H1 (cell line): ENCODE results near the gene BLTP2. TPM values are rescaled to one million over a fixed set of nuclear protein-coding genes. Genes with fewer than 3 reads are reported as not detected.

Experiments used
- CTCF ChIA-PET: fragments of 300-600 bp; sonication (Branson Sonifier 250); formaldehyde crosslinking; loops from one replicate; lab custom pipeline; 2021; ENCODE audit not compliant: partially characterized antibody; lab: Charles Lee
- POLR2A ChIA-PET: fragments of 300-600 bp; sonication (Branson Sonifier 250); formaldehyde crosslinking; loops from one replicate; lab custom pipeline; 2021; ENCODE audit warnings: inconsistent platforms; ENCODE audit not compliant: partially characterized antibody; lab: Charles Lee
- DNase-seq, 2 experiments: peaks; one replicate each; pipeline versions ENCODE4 v3.0.0 to v3.0.0-alpha.2; 2010 to 2022; ENCODE audit warnings: low spot score in 2 of 2, low read depth in 1 of 2, mixed read lengths in 1 of 2
- FAIRE-seq: peaks from 2 replicates; lab custom pipeline; 2011; peaks lifted over from hg19 to GRCh38; lab: Jason Lieb, UNC
- H2AFZ ChIP-seq: 2 replicates; pipeline ENCODE4 v1.8.1; 2012; ENCODE audit warnings: low read length, inconsistent platforms
- H2AK5ac ChIP-seq: 2 replicates; pipeline ENCODE4 v1.6.1; 2013; ENCODE audit warnings: low read depth, low read length
- H2BK120ac ChIP-seq: replicated peaks from 2 replicates; pipeline ENCODE3; 2013; ENCODE audit warnings: low read depth, low read length, inconsistent platforms
- H2BK12ac ChIP-seq: 2 replicates; pipeline ENCODE4 v1.6.1; 2013; ENCODE audit warnings: low read depth, low read length
- H2BK15ac ChIP-seq: 2 replicates; pipeline ENCODE4 v1.6.1; 2013; ENCODE audit warnings: low read length
- H2BK20ac ChIP-seq: 2 replicates; pipeline ENCODE4 v1.6.1; 2013; ENCODE audit warnings: low read length
- H2BK5ac ChIP-seq: 2 replicates; pipeline ENCODE4 v1.6.1; 2013; ENCODE audit warnings: low read depth, low read length
- H3K14ac ChIP-seq: 2 replicates; pipeline ENCODE4 v1.6.1; 2013; ENCODE audit warnings: inconsistent platforms; ENCODE audit not compliant: insufficient read length
- H3K18ac ChIP-seq: 2 replicates; pipeline ENCODE4 v1.6.1; 2013; ENCODE audit warnings: low read length; ENCODE audit errors: extremely low read depth
- H3K23ac ChIP-seq: 2 replicates; pipeline ENCODE4 v1.6.1; 2013; ENCODE audit warnings: inconsistent platforms; ENCODE audit not compliant: insufficient read length
- H3K23me2 ChIP-seq: 2 replicates; pipeline ENCODE4 v1.6.1; 2013; ENCODE audit warnings: low read depth, low read length
- H3K27ac ChIP-seq: 2 replicates; pipeline ENCODE4 v1.6.1; 2011; ENCODE audit warnings: low read depth, low read length, inconsistent platforms
- H3K27me3 ChIP-seq, 4 experiments: replicated peaks in 1 of 4; 1 replicate in 1 of 4; 2 replicates in 3 of 4; pipeline versions ENCODE4 v1.6.1 to v1.8.1; 2011 to 2013; ENCODE audit warnings: low read length in 3 of 4, mild to moderate bottlenecking in 3 of 4, inconsistent platforms in 2 of 4, mixed read lengths in 2 of 4, moderate library complexity in 1 of 4; ENCODE audit not compliant: control insufficient read depth in 3 of 4, insufficient read depth in 3 of 4; ENCODE audit errors: extremely low read depth in 1 of 4
- H3K36me3 ChIP-seq, 4 experiments: 2 replicates each; pipeline versions ENCODE4 v1.6.1 to v1.8.1; 2011 to 2013; ENCODE audit warnings: mild to moderate bottlenecking in 4 of 4, low read length in 3 of 4, moderate library complexity in 2 of 4, control low read depth in 1 of 4, inconsistent platforms in 1 of 4; ENCODE audit not compliant: insufficient read depth in 4 of 4, control insufficient read depth in 2 of 4
- H3K4ac ChIP-seq: replicated peaks from 2 replicates; pipeline ENCODE3; 2013; ENCODE audit warnings: low read length, low read depth, mixed read lengths, inconsistent platforms; ENCODE audit not compliant: insufficient read length
- H3K4me1 ChIP-seq, 4 experiments: replicated peaks in 1 of 4; 1 replicate in 1 of 4; 2 replicates in 3 of 4; pipeline versions ENCODE4 v1.6.1 to v1.8.1; 2011 to 2013; ENCODE audit warnings: low read length in 3 of 4, inconsistent platforms in 2 of 4, mixed read lengths in 1 of 4; ENCODE audit not compliant: insufficient read depth in 4 of 4, control insufficient read depth in 3 of 4
- H3K4me2 ChIP-seq, 2 experiments: 2 replicates each; pipeline versions ENCODE4 v1.6.1 to v1.8.1; 2011 to 2013; ENCODE audit warnings: low read depth in 2 of 2, low read length in 2 of 2, control low read depth in 1 of 2, inconsistent platforms in 1 of 2, mild to moderate bottlenecking in 1 of 2; ENCODE audit not compliant: insufficient read depth in 1 of 2
- H3K4me3 ChIP-seq, 4 experiments: fragments of 200-600, 300-600 bp in 1 of 4; sonication (generic), shearing (Covaris generic), sonication (Bioruptor Twin) in 1 of 4; 2 replicates each; pipeline versions ENCODE4 v1.5.1 to v1.8.1; 2011 to 2016; ENCODE audit warnings: low read length in 4 of 4, low read depth in 3 of 4, control low read depth in 2 of 4, inconsistent platforms in 2 of 4, mild to moderate bottlenecking in 2 of 4, mixed read lengths in 1 of 4, moderate library complexity in 1 of 4; ENCODE audit not compliant: insufficient read depth in 2 of 4; ENCODE audit errors: extremely low read depth in 1 of 4
- H3K56ac ChIP-seq: replicated peaks from 2 replicates; pipeline ENCODE3; 2013; ENCODE audit warnings: low read depth, mild to moderate bottlenecking, mixed read lengths, low read length, inconsistent platforms; ENCODE audit not compliant: insufficient read length
- H3K79me1 ChIP-seq: 2 replicates; pipeline ENCODE4 v1.6.1; 2013; ENCODE audit warnings: low read depth, low read length, control low read depth
- H3K79me2 ChIP-seq, 2 experiments: 2 replicates each; pipeline versions ENCODE4 v1.6.1 to v1.8.1; 2012 to 2013; ENCODE audit warnings: low read length in 2 of 2, mild to moderate bottlenecking in 2 of 2, inconsistent platforms in 1 of 2; ENCODE audit not compliant: insufficient read depth in 2 of 2, control insufficient read depth in 1 of 2
- H3K9ac ChIP-seq, 4 experiments: replicated peaks in 1 of 4; 1 replicate in 1 of 4; 2 replicates in 3 of 4; pipeline versions ENCODE4 v1.6.1 to v1.8.1; 2011 to 2013; ENCODE audit warnings: low read depth in 3 of 4, low read length in 3 of 4, control low read depth in 2 of 4, mild to moderate bottlenecking in 2 of 4, moderate library complexity in 2 of 4, inconsistent platforms in 1 of 4; ENCODE audit errors: extremely low read depth in 1 of 4
- H3K9me3 ChIP-seq, 2 experiments: 2 replicates each; pipeline versions ENCODE4 v1.6.1 to v1.8.1; 2012 to 2013; ENCODE audit warnings: mild to moderate bottlenecking in 2 of 2, moderate library complexity in 2 of 2, control low read depth in 1 of 2, inconsistent platforms in 1 of 2, low read depth in 1 of 2, low read length in 1 of 2, mixed read lengths in 1 of 2; ENCODE audit not compliant: insufficient read depth in 2 of 2
- H4K20me1 ChIP-seq, 2 experiments: replicated peaks in 1 of 2; 2 replicates each; pipeline versions ENCODE3 to v1.8.1; 2011 to 2013; ENCODE audit warnings: inconsistent platforms in 2 of 2, low read length in 2 of 2, mild to moderate bottlenecking in 1 of 2; ENCODE audit not compliant: insufficient read depth in 2 of 2, control insufficient read depth in 1 of 2
- H4K5ac ChIP-seq: 2 replicates; pipeline ENCODE4 v1.6.1; 2013; ENCODE audit warnings: low read length, low read depth, mixed read lengths, inconsistent platforms; ENCODE audit not compliant: insufficient read length
- H4K8ac ChIP-seq: 2 replicates; pipeline ENCODE4 v1.8.0; 2013; ENCODE audit warnings: mild to moderate bottlenecking, moderate library complexity, low read length, inconsistent platforms; ENCODE audit not compliant: insufficient read depth; ENCODE audit errors: extremely low read depth
- H4K91ac ChIP-seq: replicated peaks from 2 replicates; pipeline ENCODE3; 2013; ENCODE audit warnings: low read length, mixed read lengths, inconsistent platforms; ENCODE audit not compliant: insufficient read length
- BACH1 ChIP-seq: IDR thresholded peaks from 2 replicates; pipeline ENCODE4 v1.6.1; 2012; ENCODE audit warnings: low read length, improper control_type of control experiment
- BRCA1 ChIP-seq: IDR thresholded peaks from 2 replicates; pipeline ENCODE4 v1.6.1; 2012; ENCODE audit warnings: low read depth, low read length, improper control_type of control experiment
- CHD2 ChIP-seq: IDR thresholded peaks from 2 replicates; pipeline ENCODE4 v1.6.1; 2012; ENCODE audit warnings: low read length, improper control_type of control experiment
- EGR1 ChIP-seq: IDR thresholded peaks from 2 replicates; pipeline ENCODE4 v1.6.1; 2011; ENCODE audit warnings: low read depth, low read length, borderline replicate concordance
- GTF2F1 ChIP-seq: IDR thresholded peaks from 2 replicates; pipeline ENCODE4 v1.6.1; 2012; ENCODE audit warnings: low read depth, low read length, improper control_type of control experiment, borderline replicate concordance
- HDAC2 ChIP-seq, 2 experiments: fragments of 300-600 bp in 1 of 2; sonication (generic) in 1 of 2; IDR thresholded peaks; 2 replicates each; pipeline ENCODE4 v1.6.1; 2011 to 2012; ENCODE audit warnings: low read depth in 2 of 2, low read length in 2 of 2, mild to moderate bottlenecking in 2 of 2, moderate library complexity in 2 of 2, borderline replicate concordance in 1 of 2, inconsistent platforms in 1 of 2
- NANOG ChIP-seq: IDR thresholded peaks from 2 replicates; pipeline ENCODE4 v1.6.1; 2011; ENCODE audit warnings: low read length, low read depth, mild to moderate bottlenecking, inconsistent platforms; ENCODE audit not compliant: insufficient read depth, poor library complexity, severe bottlenecking
- NRF1 ChIP-seq: IDR thresholded peaks from 2 replicates; pipeline ENCODE4 v1.6.1; 2011; ENCODE audit warnings: mild to moderate bottlenecking, low read depth, low read length, improper control_type of control experiment
- TAF7 ChIP-seq: optimal IDR thresholded peaks from 2 replicates; pipeline ENCODE3; 2011; ENCODE audit warnings: low read depth, mild to moderate bottlenecking, inconsistent platforms, low read length, moderate library complexity, borderline replicate concordance
- TEAD4 ChIP-seq: IDR thresholded peaks from 2 replicates; pipeline ENCODE4 v1.6.1; 2012; ENCODE audit warnings: low read depth, low read length, inconsistent platforms, mixed read lengths
- YY1 ChIP-seq: IDR thresholded peaks from 2 replicates; pipeline ENCODE4 v1.6.1; 2011; ENCODE audit warnings: low read depth, mild to moderate bottlenecking, low read length
- WGBS, 2 experiments: shearing (Covaris generic) in 1 of 2; methylation state at CpG; one replicate each; pipeline versions ENCODE4 v1.1.6 to v1.1.7; 2013 to 2015; ENCODE audit warnings: low lambda C conversion rate in 2 of 2, mixed read lengths in 2 of 2, inconsistent platforms in 1 of 2, low coverage in 1 of 2, missing lambda C conversion rate in 1 of 2; ENCODE audit not compliant: insufficient replicate concordance in 2 of 2, insufficient coverage in 1 of 2, insufficient read length in 1 of 2; ENCODE audit errors: extremely low coverage in 1 of 2, missing lambda C conversion rate in 1 of 2; 5-methylcytosine and 5-hydroxymethylcytosine counted together
- polyA plus RNA-seq, 7 experiments: library from polyadenylated mRNA; depleted of rRNA in 3 of 7; stranded (reverse) in 5 of 7; unstranded in 2 of 7; fragments of >200 nt in 5 of 7; fragments of 200-250 nt in 2 of 7; gene quantifications; 1 replicate in 5 of 7; 2 replicates in 1 of 7; 4 replicates in 1 of 7; pipeline versions ENCODE4 v1.2.1 to v1.2.3, GENCODE V29; 2011 to 2013; ENCODE audit warnings: missing spikeins in 2 of 7, mixed read lengths in 2 of 7
- total RNA-seq: library from RNA; stranded (reverse); fragmentation: NEBNext Ultra II Directional; extraction: Animal tissue kit (Norgen Biotek cat#: 25700); gene quantifications from 2 replicates; pipeline ENCODE4 v1.2.1, GENCODE V29; 2021
- TF ChIP-seq, protein P1 (sequence below): IDR thresholded peaks from 2 replicates; pipeline ENCODE4 v1.6.1; 2011; ENCODE audit warnings: low read length, improper control_type of control experiment

Gene BLTP2
- total and polyA plus RNA-seq, 2 of the 8 experiments (the other 6 are each of a cell fraction or from before 2014, with no cell fraction given), result 80.9 to 140 TPM

DNA sequence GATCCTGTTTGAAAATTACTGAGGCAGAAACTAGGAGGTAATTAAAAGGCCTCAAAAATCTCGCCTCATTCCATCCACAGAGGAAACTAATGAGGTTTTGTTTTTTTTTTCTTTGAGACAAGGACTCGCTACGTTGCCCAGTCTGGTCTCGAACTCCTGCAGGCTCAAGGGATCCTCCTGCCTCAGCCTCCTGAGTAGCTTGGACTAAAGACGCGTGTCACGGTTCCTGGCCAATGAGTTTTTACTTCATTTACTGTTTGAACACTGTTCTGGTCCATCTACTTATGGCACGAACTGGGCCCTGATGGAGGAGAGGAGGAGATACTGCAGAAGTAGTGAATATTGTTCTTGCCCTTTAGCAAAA lies 600 bp upstream of the BLTP2 start:
- DNase-seq (no peak), FAIRE-seq (no peak)
- H3K9me3 ChIP-seq, result no peaks in the 10 kb centered on the region
- no peaks in the 10 kb centered on the region for H3K27me3 ChIP-seq
- H3K18ac ChIP-seq, result no peak overlapping the region
- H3K14ac ChIP-seq, result no peak overlapping the region
- peak overlapping the region; percentile 74 to 97 (median 88) for H3K4me3 ChIP-seq
- H3K4me2 ChIP-seq, result peak overlapping the region; percentile 69 to 89
- H4K20me1 ChIP-seq, result peaks cover 0 to 7% of the 10 kb centered on the region in 2 experiments
- no peak overlapping the region for H3K23ac ChIP-seq
- peaks cover 5% of the 10 kb centered on the region; the same call in 1 of the 2 replicates for H3K23me2 ChIP-seq
- peaks cover 4% of the 10 kb centered on the region for H3K79me1 ChIP-seq
- H2BK15ac ChIP-seq, result no peak overlapping the region
- 0 out of 7 replicates have a peak, but pooled peaks cover 0 to 2% (median under 1%) of the 10 kb centered on the region in 4 experiments for H3K4me1 ChIP-seq
- H3K36me3 ChIP-seq, result peaks cover 14 to 38% (median 35%) of the 10 kb centered on the region in 4 experiments
- CTCF ChIA-PET, result interaction anchor here (0.9 to 7.9 kb wide), 9 partner anchors 10 to 70 kb away, joined by 3 to 54 read pairs (median 4); partner anchors contain the start of genes SDF2 and SUPT6H
- no peak overlapping the region for H2AK5ac ChIP-seq
- H2AFZ ChIP-seq, result no peak overlapping the region
- POLR2A ChIA-PET, result interaction anchor here (0.7 to 4.7 kb wide), 21 partner anchors 10 to 79 kb away, joined by 3 to 55 read pairs (median 6); partner anchors contain the start of genes ALDOC, PROCA1, RPL23A and SDF2
- peaks cover 3 to 27% of the 10 kb centered on the region in 2 experiments; a peak in 3 of 4 replicates for H3K79me2 ChIP-seq
- H2BK20ac ChIP-seq, result no peak overlapping the region
- peak overlapping the region; percentile 87 for H4K5ac ChIP-seq
- no peak overlapping the region for H4K91ac ChIP-seq
- peak overlapping the region; percentile 50; the same call in 1 of the 2 replicates for H3K27ac ChIP-seq
- H2BK5ac ChIP-seq, result no peak overlapping the region; the same call in 1 of the 2 replicates
- no peak overlapping the region for H4K8ac ChIP-seq
- WGBS, 2 experiments, result 71% methylated on average over 8 of the region's 8 CpGs; no CpG with 5 or more reads in 1 of the 2 experiments
- no peak overlapping the region for H2BK120ac ChIP-seq
- H3K4ac ChIP-seq, result peak overlapping the region; percentile 65
- peak overlapping the region in 3 of 4 experiments; percentile 19 to 49 (median 45); a peak in 3 of 7 replicates for H3K9ac ChIP-seq
- H2BK12ac ChIP-seq, result no peak overlapping the region
- peak overlapping the region; percentile 82 for H3K56ac ChIP-seq
- no peak for TF ChIP-seq TAF7
- no peak for TF ChIP-seq YY1
- TF ChIP-seq, protein P1, sequence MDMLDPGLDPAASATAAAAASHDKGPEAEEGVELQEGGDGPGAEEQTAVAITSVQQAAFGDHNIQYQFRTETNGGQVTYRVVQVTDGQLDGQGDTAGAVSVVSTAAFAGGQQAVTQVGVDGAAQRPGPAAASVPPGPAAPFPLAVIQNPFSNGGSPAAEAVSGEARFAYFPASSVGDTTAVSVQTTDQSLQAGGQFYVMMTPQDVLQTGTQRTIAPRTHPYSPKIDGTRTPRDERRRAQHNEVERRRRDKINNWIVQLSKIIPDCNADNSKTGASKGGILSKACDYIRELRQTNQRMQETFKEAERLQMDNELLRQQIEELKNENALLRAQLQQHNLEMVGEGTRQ, result no peak
- no peak for TF ChIP-seq HDAC2 (IDR thresholded peaks at IDR 0.05; ENCODE audit: borderline replicate concordance in 1 of 2, low read depth in 2 of 2, low read length in 2 of 2)
- TF ChIP-seq BRCA1, result no peak
- TF ChIP-seq CHD2, result no peak
- TF ChIP-seq NRF1, result no peak
- no peak for TF ChIP-seq NANOG
- no peak for TF ChIP-seq EGR1
- no peak for TF ChIP-seq TEAD4
- TF ChIP-seq GTF2F1, result no peak
- TF ChIP-seq BACH1, result no peak
